Nephron (organoid): ENCODE measurements around the gene MPV17L.
"Not testable (repeated sequence)": the region's sequence is repeated elsewhere in the genome, so short reads cannot be mapped to it uniquely, and the experiment has no call there.

Experiments used
- H3K27ac Mint-ChIP-seq, 3 experiments: 2 replicates each; pipeline ENCODE4 v1.8.0; 2020; ENCODE audit warnings: mixed read lengths in 3 of 3, mild to moderate bottlenecking in 2 of 3, moderate library complexity in 1 of 3
- H3K27me3 Mint-ChIP-seq: 2 replicates; pipeline ENCODE4 v1.8.0; 2021; ENCODE audit warnings: low read depth, mild to moderate bottlenecking, moderate library complexity, mixed read lengths
- H3K36me3 Mint-ChIP-seq: 2 replicates; pipeline ENCODE4 v1.8.0; 2020; ENCODE audit warnings: low read depth, mixed read lengths
- H3K4me1 Mint-ChIP-seq: 2 replicates; pipeline ENCODE4 v1.8.0; 2020; ENCODE audit warnings: mixed read lengths
- H3K4me3 Mint-ChIP-seq, 3 experiments: 2 replicates each; pipeline ENCODE4 v1.8.0; 2020; ENCODE audit warnings: mild to moderate bottlenecking in 3 of 3, mixed read lengths in 3 of 3, moderate library complexity in 2 of 3
- H3K9me3 Mint-ChIP-seq: 2 replicates; pipeline ENCODE4 v1.8.0; 2020; ENCODE audit warnings: mixed read lengths

Gene MPV17L

DNA sequence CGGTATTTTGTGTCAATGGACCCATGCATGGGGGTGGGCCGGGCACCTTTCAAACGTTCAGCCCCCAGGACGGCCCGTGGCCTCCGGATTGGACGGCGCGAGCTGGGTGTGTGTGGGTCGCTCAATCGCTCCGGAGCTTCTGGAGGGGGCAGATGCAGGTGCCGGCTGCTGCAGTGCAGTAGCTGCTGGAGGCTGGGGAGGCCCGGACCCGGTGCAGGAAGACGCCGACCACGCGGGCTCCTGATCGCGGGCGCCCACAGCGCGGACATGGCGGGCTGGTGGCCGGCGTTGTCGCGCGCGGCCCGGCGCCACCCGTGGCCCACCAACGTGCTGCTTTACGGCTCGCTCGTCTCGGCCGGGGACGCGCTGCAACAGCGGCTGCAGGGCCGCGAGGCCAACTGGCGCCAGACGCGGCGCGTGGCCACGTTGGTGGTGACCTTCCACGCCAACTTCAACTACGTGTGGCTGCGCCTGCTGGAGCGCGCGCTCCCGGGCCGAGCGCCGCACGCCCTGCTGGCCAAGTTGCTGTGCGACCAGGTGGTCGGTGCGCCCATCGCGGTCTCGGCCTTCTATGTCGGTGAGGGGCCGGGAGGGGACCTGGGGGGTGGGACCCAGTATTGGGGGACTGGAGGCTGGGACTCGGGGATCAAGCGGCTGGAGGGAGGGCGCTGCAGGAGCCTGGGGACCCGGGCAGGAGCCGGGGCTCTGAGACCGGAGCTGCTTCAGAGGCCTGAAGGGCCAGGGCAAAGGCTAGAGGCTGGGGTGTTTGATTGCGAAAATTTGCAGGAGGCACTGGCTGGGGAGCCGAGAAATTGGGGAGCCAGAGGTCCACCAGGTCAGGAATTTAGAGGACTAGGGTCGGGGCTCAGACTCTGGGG lies at the start of gene MPV17L:
Gene MPV17L, plus strand, starts transcription at position 124 of the 878 bp plus-strand sequence. Its CDS starts 144 bp downstream, at position 268.
- not testable (repeated sequence) for H3K36me3 Mint-ChIP-seq, H3K27me3 Mint-ChIP-seq, H3K9me3 Mint-ChIP-seq, H3K4me1 Mint-ChIP-seq
- Mint-ChIP-seq H3K4me3 (peak within 1 kb of the TSS; percentile 82 to 86 (median 83)), H3K27ac (peak within 1 kb of the TSS in 2 of 3 experiments; percentile 33 to 83)

DNA sequence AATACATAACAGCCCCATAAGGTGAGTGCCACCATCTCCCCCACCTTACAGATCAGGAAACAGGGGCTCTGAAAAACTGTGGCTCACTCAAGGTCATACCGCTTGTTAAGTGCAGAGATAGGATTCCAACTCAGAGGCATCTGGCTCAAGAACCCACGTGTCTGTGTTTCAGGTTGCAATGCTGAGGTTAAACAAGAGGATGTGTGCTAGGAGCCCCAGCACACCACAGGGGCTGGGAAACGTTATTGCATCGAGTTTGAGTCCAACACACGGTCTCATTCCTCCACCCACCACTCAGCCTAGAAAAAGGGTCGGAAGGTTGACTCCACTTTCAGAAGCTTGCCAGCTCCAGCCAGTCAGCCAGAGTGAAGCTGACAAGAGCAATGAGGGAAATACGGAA lies 46.8 kb upstream of the MPV17L start:
- H3K9me3 Mint-ChIP-seq, H3K27ac Mint-ChIP-seq, H3K36me3 Mint-ChIP-seq, H3K4me1 Mint-ChIP-seq, H3K27me3 Mint-ChIP-seq, H3K4me3 Mint-ChIP-seq: not testable (repeated sequence)

DNA sequence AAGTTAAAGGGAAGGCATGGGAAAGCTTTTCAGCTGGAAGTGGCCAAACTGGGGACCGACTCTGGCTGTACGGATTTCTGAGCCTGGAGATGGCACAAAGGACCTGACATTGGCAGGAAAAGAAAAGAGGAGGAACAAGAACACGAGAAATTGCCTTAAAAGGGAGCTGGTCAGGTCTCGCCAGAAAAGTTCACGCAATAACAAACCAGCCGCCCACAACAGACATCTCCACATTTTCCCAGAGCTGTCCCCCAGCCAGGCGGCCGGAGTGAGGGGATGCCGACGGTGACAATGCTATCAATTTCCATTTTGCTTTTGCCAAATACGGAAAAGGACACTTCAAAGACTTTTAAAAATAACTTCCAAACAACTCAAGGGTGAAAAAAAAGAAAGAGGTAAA lies 44.3 kb upstream of the MPV17L start:
- not testable (repeated sequence) for H3K4me1 Mint-ChIP-seq, H3K36me3 Mint-ChIP-seq, H3K27me3 Mint-ChIP-seq, H3K27ac Mint-ChIP-seq, H3K9me3 Mint-ChIP-seq, H3K4me3 Mint-ChIP-seq

DNA sequence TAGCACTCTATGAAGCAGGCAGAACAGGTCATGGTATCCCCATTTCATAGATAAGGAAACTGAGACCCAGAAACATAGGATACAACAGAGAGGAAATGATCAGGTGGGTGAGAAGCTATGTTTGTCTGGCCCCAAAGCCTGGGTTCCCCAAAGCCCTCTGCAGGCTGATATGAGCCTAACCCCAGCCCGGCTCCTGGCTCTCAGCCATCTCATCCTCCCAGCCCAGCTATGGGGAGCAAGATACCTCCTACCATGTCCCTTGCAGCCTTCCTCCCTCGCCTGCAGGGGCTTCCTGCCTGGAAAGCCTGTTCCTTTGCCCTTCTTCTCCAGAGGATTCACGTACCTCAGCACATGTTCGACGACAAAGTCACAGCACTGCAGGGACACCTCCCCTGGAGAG lies 43.8 kb upstream of the MPV17L start:
- not testable (repeated sequence) for H3K27ac Mint-ChIP-seq, H3K9me3 Mint-ChIP-seq, H3K27me3 Mint-ChIP-seq, H3K4me3 Mint-ChIP-seq, H3K36me3 Mint-ChIP-seq, H3K4me1 Mint-ChIP-seq

DNA sequence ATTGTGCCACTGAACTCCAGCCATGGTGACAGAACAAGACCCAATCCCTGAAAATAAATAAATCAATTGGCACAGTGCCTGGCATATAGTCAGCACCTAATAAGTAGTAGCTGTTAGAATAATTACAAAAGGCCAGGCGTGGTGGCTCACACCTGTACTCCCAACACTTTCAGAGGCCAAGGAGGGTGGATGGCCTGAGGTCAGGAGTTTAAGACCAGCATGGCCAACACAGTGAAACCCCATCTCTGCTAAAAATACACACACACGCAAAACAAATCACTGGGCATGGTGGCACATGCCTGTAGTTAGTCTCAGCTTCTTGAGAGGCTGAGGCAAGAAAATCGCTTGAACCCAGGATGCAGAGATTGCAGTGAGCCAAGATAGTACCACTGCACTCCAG lies 42.7 kb upstream of the MPV17L start:
- H3K9me3 Mint-ChIP-seq, H3K4me1 Mint-ChIP-seq, H3K27me3 Mint-ChIP-seq, H3K27ac Mint-ChIP-seq, H3K4me3 Mint-ChIP-seq, H3K36me3 Mint-ChIP-seq: not testable (repeated sequence)

DNA sequence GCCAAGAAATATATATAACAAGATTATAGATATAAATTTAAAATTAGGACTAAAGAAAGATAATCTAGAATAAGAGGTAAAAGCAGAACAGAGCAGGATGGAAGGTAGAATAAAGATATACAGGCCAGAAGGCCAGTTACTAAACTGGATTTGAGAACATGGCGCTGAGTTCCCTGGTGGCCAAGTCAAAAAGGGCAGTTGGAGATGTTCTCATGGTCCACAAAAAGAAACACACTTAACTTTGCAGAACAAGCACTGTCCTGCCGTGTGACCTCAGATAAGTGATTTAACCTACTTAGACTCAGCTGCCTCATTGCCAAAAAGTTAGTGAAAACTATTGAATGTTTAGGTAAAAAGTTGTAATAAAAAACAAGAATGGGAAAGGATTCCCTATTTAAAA lies 40.7 kb upstream of the MPV17L start:
- H3K4me3 Mint-ChIP-seq, H3K4me1 Mint-ChIP-seq, H3K27ac Mint-ChIP-seq, H3K9me3 Mint-ChIP-seq, H3K27me3 Mint-ChIP-seq, H3K36me3 Mint-ChIP-seq: not testable (repeated sequence)

DNA sequence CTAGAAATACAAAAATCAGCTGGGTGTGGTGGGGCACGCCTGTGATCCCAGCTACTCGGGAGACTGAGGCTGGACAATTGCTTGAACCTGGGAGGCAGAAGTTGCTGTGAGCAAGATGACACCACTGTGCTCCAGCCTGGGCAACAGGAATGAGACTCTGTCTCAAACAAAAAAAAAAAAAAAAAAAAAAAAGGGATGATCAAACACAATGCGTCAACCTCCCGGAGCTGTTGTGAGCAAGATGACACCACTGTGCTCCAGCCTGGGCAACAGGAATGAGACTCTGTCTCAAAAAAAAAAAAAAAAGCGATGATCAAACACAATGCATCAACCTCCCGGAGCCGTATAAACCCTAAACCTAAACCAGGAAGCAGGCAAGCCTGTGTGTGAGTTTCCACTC lies 38.1 kb upstream of the MPV17L start:
- not testable (repeated sequence) for H3K9me3 Mint-ChIP-seq, H3K36me3 Mint-ChIP-seq, H3K27me3 Mint-ChIP-seq, H3K4me1 Mint-ChIP-seq, H3K27ac Mint-ChIP-seq, H3K4me3 Mint-ChIP-seq

DNA sequence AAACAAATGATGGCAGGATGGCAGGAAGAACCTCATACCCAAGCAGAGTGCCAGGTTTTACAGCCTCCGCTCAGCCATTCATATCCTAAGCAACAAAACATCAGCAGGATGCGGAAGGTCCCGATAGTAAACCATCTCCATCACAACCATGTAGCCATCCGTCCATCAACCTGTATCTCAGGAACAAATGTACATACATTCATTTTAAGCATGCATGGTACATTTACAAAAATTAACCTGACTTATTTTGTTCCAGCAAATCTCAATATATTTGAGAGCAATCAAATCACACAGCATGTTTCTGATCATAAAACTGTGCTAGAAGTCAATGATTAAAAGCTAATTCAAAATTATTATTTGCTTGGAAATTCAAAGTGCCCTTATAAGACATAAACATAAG lies 17.4 kb upstream of the MPV17L start, which contains the start of gene NPIPA5:
Gene NPIPA5, minus strand, starts transcription at position 101 of the 400 bp plus-strand sequence. Its CDS starts 0 bp downstream, at position 101.
- not testable (repeated sequence) for H3K4me3 Mint-ChIP-seq, H3K27me3 Mint-ChIP-seq, H3K4me1 Mint-ChIP-seq, H3K36me3 Mint-ChIP-seq, H3K27ac Mint-ChIP-seq, H3K9me3 Mint-ChIP-seq

DNA sequence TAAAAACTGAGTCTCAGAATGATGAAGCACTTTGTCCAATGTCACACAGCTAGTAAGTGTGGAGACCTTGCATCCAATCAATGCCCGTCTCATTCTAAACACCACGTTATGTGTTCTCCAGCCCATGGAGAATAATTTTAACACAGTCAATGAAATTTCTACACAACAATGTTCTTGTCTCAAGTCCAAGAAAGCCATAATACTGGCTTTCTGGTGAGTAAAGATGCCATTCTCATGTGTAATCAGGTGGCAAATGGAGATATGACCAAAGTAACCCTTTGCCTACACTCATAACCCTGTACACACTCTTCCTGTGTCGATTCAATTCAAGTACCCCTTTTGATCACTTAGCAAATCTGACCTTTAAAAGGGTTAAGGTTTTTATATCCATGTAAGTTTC lies 12.7 kb upstream of the MPV17L start:
- H3K27ac Mint-ChIP-seq, H3K36me3 Mint-ChIP-seq, H3K4me1 Mint-ChIP-seq, H3K27me3 Mint-ChIP-seq, H3K4me3 Mint-ChIP-seq, H3K9me3 Mint-ChIP-seq: not testable (repeated sequence)

DNA sequence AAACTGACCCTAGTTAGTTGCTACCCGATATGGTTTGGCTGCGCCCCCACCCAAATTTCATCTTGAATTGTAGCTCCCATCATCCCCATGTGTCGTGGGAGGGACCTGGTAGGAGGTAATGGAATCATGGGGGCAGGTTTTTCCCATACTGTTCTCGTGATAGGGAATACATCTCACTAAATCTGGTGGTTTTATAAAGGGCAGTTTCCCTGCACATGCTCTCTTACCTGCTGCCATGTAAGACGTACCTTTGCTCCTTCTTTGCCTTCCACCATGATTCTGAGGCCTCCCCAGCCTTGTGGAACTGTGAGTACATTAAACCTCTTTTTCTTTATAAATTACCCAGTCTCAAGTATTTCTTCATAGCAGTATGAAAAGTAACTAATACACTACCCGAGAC lies 7.5 kb upstream of the MPV17L start:
- not testable (repeated sequence) for H3K4me1 Mint-ChIP-seq, H3K36me3 Mint-ChIP-seq, H3K4me3 Mint-ChIP-seq, H3K9me3 Mint-ChIP-seq, H3K27me3 Mint-ChIP-seq, H3K27ac Mint-ChIP-seq

DNA sequence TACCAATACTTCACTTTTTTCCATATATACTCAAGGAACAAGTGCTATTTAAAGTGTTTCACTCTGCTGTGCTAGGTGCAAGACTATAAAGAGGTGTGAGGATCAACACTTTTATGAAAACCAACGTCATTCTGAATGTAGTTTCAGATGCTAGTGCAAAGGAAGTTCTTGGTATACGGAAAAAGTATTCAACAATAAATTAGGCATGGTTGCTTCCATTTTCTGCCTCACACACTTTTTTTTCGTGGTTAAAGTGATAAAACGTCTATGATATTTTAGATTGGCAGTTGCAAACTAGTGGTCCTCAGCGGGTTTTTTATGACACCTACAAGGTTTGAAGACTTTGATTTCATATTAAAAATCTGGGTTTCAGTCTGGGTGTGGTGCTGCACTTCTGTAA lies 5.6 kb upstream of the MPV17L start:
- H3K36me3 Mint-ChIP-seq, H3K27ac Mint-ChIP-seq, H3K4me1 Mint-ChIP-seq, H3K4me3 Mint-ChIP-seq, H3K27me3 Mint-ChIP-seq, H3K9me3 Mint-ChIP-seq: not testable (repeated sequence)

DNA sequence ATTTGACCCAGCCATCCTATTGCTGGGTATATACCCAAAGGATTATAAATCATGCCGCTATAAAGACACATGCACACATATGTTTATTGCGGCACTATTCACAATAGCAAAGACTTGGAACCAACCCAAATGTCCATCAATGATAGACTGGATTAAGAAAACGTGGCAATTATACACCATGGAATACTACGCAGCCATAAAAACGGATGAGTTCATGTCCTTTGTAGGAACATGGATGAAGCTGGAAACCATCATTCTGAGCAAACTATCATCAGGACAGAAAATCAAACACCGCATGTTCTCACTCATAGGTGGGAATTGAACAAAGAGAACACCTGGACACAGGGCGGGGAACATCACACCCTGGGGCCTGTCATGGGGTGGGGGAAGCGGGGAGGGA lies 2.5 kb upstream of the MPV17L start:
- H3K4me3 Mint-ChIP-seq, H3K4me1 Mint-ChIP-seq: not testable (repeated sequence)

DNA sequence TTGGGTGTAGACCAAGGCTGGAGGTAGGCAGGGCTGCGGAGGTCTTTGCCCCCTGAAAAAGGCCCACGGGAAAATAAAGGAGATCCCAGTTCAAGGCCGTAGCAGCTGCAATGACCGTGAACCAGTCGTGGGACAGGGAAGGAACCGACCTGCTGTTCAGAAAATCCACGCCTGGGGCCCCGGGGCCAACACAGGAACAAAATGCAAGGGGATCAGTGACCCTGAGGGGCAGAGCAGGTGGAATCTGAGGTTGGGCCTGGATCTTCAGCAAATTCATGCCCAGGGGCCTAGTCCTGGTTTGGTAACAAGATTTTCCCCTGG lies 915 bp downstream of the MPV17L start:
- H3K9me3 Mint-ChIP-seq, H3K36me3 Mint-ChIP-seq, H3K27me3 Mint-ChIP-seq, H3K4me1 Mint-ChIP-seq: not testable (repeated sequence)
- Mint-ChIP-seq H3K4me3 (peak overlapping the region; percentile 81 to 86 (median 83)), H3K27ac (peak overlapping the region in 2 of 3 experiments; percentile 33 to 83)

More for the DNA sequence above, 2.5 kb upstream of the MPV17L start:
- H3K36me3 Mint-ChIP-seq, H3K27ac Mint-ChIP-seq, H3K9me3 Mint-ChIP-seq, H3K27me3 Mint-ChIP-seq: not testable (repeated sequence)
